ENCODE results near the gene NR4A1.

Gene NR4A1

GRCh38 chr12:52060498-52061177 lies 9.4 kb downstream of the NR4A1 start:
- DNase-seq: no peak

GRCh38 chr12:52061470-52062166 lies 10.4 kb downstream of the NR4A1 start:
- no peak for DNase-seq

GRCh38 chr12:52062167-52063081 lies 11.2 kb downstream of the NR4A1 start:
- DNase-seq: no peak

GRCh38 chr12:52063082-52063924 lies 12.1 kb downstream of the NR4A1 start:
- DNase-seq: no peak

- DNase-seq: no peak
These were observed 12.9 kb downstream of the NR4A1 start for GRCh38 chr12:52063981-52064649.

GRCh38 chr12:52066346-52067080 lies 15.3 kb downstream of the NR4A1 start:
- no peak for DNase-seq

GRCh38 chr12:52067081-52067374 lies 15.8 kb downstream of the NR4A1 start:
- DNase-seq: no peak

GRCh38 chr12:52069327-52070184 lies 18.3 kb downstream of the NR4A1 start, which contains the start of gene ATG101:
Gene ATG101, plus strand, starts transcription at chr12:52069978. Its CDS starts 3,673 bp downstream, at chr12:52073651.
- DNase-seq: peak; percentile 88 to 92

GRCh38 chr12:52070185-52070925 lies 19.1 kb downstream of the NR4A1 start:
- DNase-seq: no peak

- DNase-seq: no peak
These were observed 22.5 kb downstream of the NR4A1 start for GRCh38 chr12:52073531-52074381.

GRCh38 chr12:52074971-52075724 lies 23.9 kb downstream of the NR4A1 start:
- DNase-seq: no peak

GRCh38 chr12:52076811-52077210 lies 25.6 kb downstream of the NR4A1 start:
- no peak for DNase-seq

- DNase-seq: no peak
These were observed 27.0 kb downstream of the NR4A1 start for GRCh38 chr12:52078276-52078675.

GRCh38 chr12:52079576-52080402 lies 28.5 kb downstream of the NR4A1 start, which contains the start of gene SMIM41:
Gene SMIM41, plus strand, starts transcription at chr12:52079704. Its CDS starts 76 bp downstream, at chr12:52079780.
- no peak for DNase-seq

- no peak for DNase-seq
These were observed 29.4 kb downstream of the NR4A1 start for GRCh38 chr12:52080403-52081251.

- peak in 1 of 2 donors; percentile 3 for DNase-seq
These were observed 30.1 kb downstream of the NR4A1 start for GRCh38 chr12:52081263-52081733.
